Measurements from ENCODE around the gene CEP152. TPM values are rescaled to one million over a fixed set of nuclear protein-coding genes. Genes with fewer than 3 reads are reported as not detected.
A peak's percentile ranks its signal among the peaks of the same experiment; 100 is the strongest.

The CEP152 gene
- total and polyA plus RNA-seq, 10 of the 15 experiments (the other 5 are each of a cell fraction or from before 2014, with no cell fraction given), result 5.3 to 22.6 (median 14.2) TPM

DNA sequence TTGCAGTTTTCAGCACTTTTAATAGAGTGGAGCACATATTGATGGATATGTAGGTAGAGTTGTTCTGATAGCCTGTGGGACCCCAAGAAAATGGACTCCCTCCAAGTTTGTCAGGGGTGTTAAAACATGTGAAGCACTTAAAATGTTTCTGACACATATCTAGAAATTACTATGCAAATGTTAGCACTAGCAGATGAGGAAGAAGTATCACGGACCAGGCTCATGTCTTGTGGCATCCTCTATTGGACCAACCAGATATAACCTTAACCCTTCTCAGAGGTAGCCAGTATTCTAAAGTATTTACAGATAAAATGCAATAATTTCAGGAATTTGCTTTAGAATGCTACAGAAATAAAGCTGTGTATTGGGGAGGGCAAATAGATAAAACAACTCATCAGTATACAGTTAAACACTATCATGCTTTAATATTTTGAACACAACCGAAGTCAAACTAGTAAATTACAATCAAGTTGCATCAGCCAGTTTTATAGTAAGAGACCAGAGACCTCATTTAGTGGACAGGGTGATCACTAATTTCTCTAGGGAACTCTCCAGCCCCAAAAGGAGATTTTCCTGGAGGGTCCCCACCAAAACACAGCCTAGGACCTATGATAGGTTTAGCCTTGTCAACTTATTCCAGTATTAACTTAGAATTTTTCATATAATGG is 108.2 kb downstream of the CEP152 start:
- SMC1A ChIA-PET (ENCODE audit: uncharacterized antibody, unreplicated experiment), result no interaction called here
- CTCF ChIA-PET, result interaction anchor here (1.5 kb wide), 1 partner anchor 22 kb away, joined by 3 read pairs; no protein-coding TSS in a partner anchor

More for the DNA sequence above, 108.2 kb downstream of the CEP152 start:
- no peaks in the 10 kb centered on the region for H3K79me2 ChIP-seq (ENCODE audit: control insufficient read depth, insufficient read depth, low read length)
- ChIA-PET POLR2A (no interaction called here), RAD21 (ENCODE audit: unreplicated experiment) (no interaction called here)
- ATAC-seq (peak; percentile 53), FAIRE-seq (peak; percentile 23), DNase-seq (ENCODE audit: low read depth, low spot score) (no peak)
- intact Hi-C loops (cut with micrococcal nuclease; ENCODE audit: unreplicated experiment), result no loop called here
- BruUV-seq (replicated peaks), result no TSS peak
- in situ Hi-C loops (cut with MboI), result no loop called here
- WGBS (ENCODE audit: insufficient coverage, insufficient replicate concordance, low lambda C conversion rate, missing lambda C conversion rate), result 50% methylated on average over 2 of the region's 2 CpGs
- H3K27me3 ChIP-seq (replicated peaks in 1 of 2; ENCODE audit: control insufficient read depth in 2 of 2, insufficient read depth in 2 of 2, low read length in 1 of 2), result no peaks in the 10 kb centered on the region
- no peak overlapping the region for H3K4me3 ChIP-seq
- no peaks in the 10 kb centered on the region; the same call in 2 of the 3 replicates for H3K9me3 ChIP-seq (replicated peaks; ENCODE audit: control insufficient read depth, insufficient read depth, low read length)
- no peak overlapping the region for H3K4me2 ChIP-seq (ENCODE audit: control insufficient read depth, insufficient read depth)
- TF ChIP-seq, protein P1, sequence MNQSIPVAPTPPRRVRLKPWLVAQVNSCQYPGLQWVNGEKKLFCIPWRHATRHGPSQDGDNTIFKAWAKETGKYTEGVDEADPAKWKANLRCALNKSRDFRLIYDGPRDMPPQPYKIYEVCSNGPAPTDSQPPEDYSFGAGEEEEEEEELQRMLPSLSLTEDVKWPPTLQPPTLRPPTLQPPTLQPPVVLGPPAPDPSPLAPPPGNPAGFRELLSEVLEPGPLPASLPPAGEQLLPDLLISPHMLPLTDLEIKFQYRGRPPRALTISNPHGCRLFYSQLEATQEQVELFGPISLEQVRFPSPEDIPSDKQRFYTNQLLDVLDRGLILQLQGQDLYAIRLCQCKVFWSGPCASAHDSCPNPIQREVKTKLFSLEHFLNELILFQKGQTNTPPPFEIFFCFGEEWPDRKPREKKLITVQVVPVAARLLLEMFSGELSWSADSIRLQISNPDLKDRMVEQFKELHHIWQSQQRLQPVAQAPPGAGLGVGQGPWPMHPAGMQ (IDR thresholded peaks at IDR 0.05; ENCODE audit: borderline replicate concordance), result no peak
- TF ChIP-seq NFIC (IDR thresholded peaks at IDR 0.05; ENCODE audit: low read depth, low read length) (no peak), IRF3 (IDR thresholded peaks at IDR 0.05) (no peak), USF2 (IDR thresholded peaks at IDR 0.05; ENCODE audit: borderline replicate concordance, low read depth, low read length) (no peak)
- H3K27ac ChIP-seq (ENCODE audit: control insufficient read depth, insufficient read depth), result no peak overlapping the region
- H2AFZ ChIP-seq (ENCODE audit: control insufficient read depth, low read depth, low read length), result no peak overlapping the region
- H3K4me1 ChIP-seq (ENCODE audit: control insufficient read depth, insufficient read depth, low read length), result no peaks in the 10 kb centered on the region; the same call in 1 of the 2 replicates
- no peaks in the 10 kb centered on the region for H4K20me1 ChIP-seq (ENCODE audit: control insufficient read depth, insufficient read depth)
- no peaks in the 10 kb centered on the region for H3K36me3 ChIP-seq (ENCODE audit: control insufficient read depth in 2 of 2, insufficient read depth in 2 of 2, low read length in 1 of 2)
- no peak overlapping the region for H3K9ac ChIP-seq (ENCODE audit: control insufficient read depth, insufficient read depth, low read length)
